HepG2 (cell line): Measurements from ENCODE around the gene NLRC5. TPM values are rescaled to one million over a fixed set of nuclear protein-coding genes. Genes with fewer than 3 reads are reported as not detected.
A peak's percentile ranks its signal among the peaks of the same experiment; 100 is the strongest.

ENCODE experiments used
- HOXA5 ChIP-seq: sonication (generic); formaldehyde crosslinking; IDR thresholded peaks from 2 replicates; pipeline ENCODE4 v1.4.0; 2020; ENCODE audit warnings: missing genetic modification reagents
- HOXA7 ChIP-seq: sonication (generic); formaldehyde crosslinking; IDR thresholded peaks from 2 replicates; pipeline ENCODE4 v1.8.1; 2022; ENCODE audit warnings: mild to moderate bottlenecking, missing genetic modification reagents, moderate library complexity
- MXI1 ChIP-seq: IDR thresholded peaks from 3 replicates; pipeline ENCODE4 v1.6.1; 2012; ENCODE audit warnings: low read depth, low read length, inconsistent platforms, borderline replicate concordance
- NFIC ChIP-seq: IDR thresholded peaks from 2 replicates; pipeline ENCODE4 v1.6.1; 2012; ENCODE audit warnings: mild to moderate bottlenecking, low read length, inconsistent platforms
- NKX3-1 ChIP-seq: sonication (generic); formaldehyde crosslinking; IDR thresholded peaks from 2 replicates; pipeline ENCODE4 v1.5.0; 2020; ENCODE audit warnings: missing genetic modification reagents
- PHF5A ChIP-seq: IDR thresholded peaks from one replicate; pipeline ENCODE4 v1.6.1; 2018; ENCODE audit warnings: low read depth, missing genetic modification reagents; ENCODE audit not compliant: unreplicated experiment
- RELA ChIP-seq: sonication (generic); formaldehyde crosslinking; IDR thresholded peaks from 2 replicates; pipeline ENCODE4 v1.4.0; 2020; ENCODE audit warnings: missing genetic modification reagents
- SALL1 ChIP-seq: sonication (generic); formaldehyde crosslinking; IDR thresholded peaks from 2 replicates; pipeline ENCODE4 v1.8.0; 2022; ENCODE audit warnings: mild to moderate bottlenecking, missing genetic modification reagents
- SATB2 ChIP-seq: sonication (generic); formaldehyde crosslinking; IDR thresholded peaks from 2 replicates; pipeline ENCODE4 v1.5.0; 2020; ENCODE audit warnings: missing genetic modification reagents
- SIN3A ChIP-seq: IDR thresholded peaks from 2 replicates; pipeline ENCODE4 v1.6.1; 2011; ENCODE audit warnings: low read depth, mild to moderate bottlenecking, control low read depth, low read length, borderline replicate concordance
- SP4 ChIP-seq: sonication (generic); formaldehyde crosslinking; IDR thresholded peaks from 2 replicates; pipeline ENCODE4 v1.8.1; 2023; ENCODE audit warnings: mild to moderate bottlenecking, missing genetic modification reagents
- SSRP1 ChIP-seq: IDR thresholded peaks from 2 replicates; pipeline ENCODE4 v1.6.1; 2016; ENCODE audit warnings: control low read depth
- XBP1 ChIP-seq: sonication (generic); formaldehyde crosslinking; IDR thresholded peaks from 2 replicates; pipeline ENCODE4 v1.5.0; 2020; ENCODE audit warnings: missing genetic modification reagents
- ZMAT3 ChIP-seq: sonication (generic); formaldehyde crosslinking; conservative IDR thresholded peaks from 2 replicates; pipeline ENCODE4 v1.7.0; 2021; ENCODE audit warnings: missing genetic modification reagents
- ZNF33A ChIP-seq: sonication (generic); formaldehyde crosslinking; IDR thresholded peaks from 2 replicates; pipeline ENCODE4 v1.5.1; 2020; ENCODE audit warnings: missing genetic modification reagents, mild to moderate bottlenecking, moderate library complexity, borderline replicate concordance
- ZNF75D ChIP-seq: sonication (generic); formaldehyde crosslinking; IDR thresholded peaks from 2 replicates; pipeline ENCODE4 v1.8.1; 2023; ENCODE audit warnings: missing genetic modification reagents, mild to moderate bottlenecking, borderline replicate concordance
- ZNF891 ChIP-seq: sonication (generic); formaldehyde crosslinking; IDR thresholded peaks from 2 replicates; pipeline ENCODE4 v1.5.0; 2020; ENCODE audit warnings: mild to moderate bottlenecking, missing genetic modification reagents
- ZSCAN21 ChIP-seq: sonication (generic); formaldehyde crosslinking; IDR thresholded peaks from 2 replicates; pipeline ENCODE4 v1.8.0; 2022; ENCODE audit warnings: mild to moderate bottlenecking, missing genetic modification reagents, moderate library complexity, borderline replicate concordance
- polyA plus RNA-seq, 8 experiments: library from polyadenylated mRNA; depleted of rRNA in 3 of 8; stranded (reverse) in 7 of 8; unstranded in 1 of 8; fragments of >200 nt; fragmentation: Illumina TruSeq in 4 of 8; extraction: Trizol in 4 of 8; gene quantifications; 2 replicates each; pipeline versions ENCODE4 v1.2.1 to v1.2.3, GENCODE V29; 2011 to 2016; ENCODE audit warnings: low read depth in 4 of 8, missing spikeins in 1 of 8, mixed read lengths in 1 of 8; ENCODE audit not compliant: insufficient read depth in 1 of 8
- total RNA-seq, 5 experiments: library from RNA; depleted of rRNA; stranded (reverse); fragments of >200 nt; fragmentation: Illumina TruSeq; extraction: Trizol; gene quantifications; 2 replicates each; pipeline ENCODE4 v1.2.3, GENCODE V29; 2016; ENCODE audit warnings: low read depth in 1 of 5
- TF ChIP-seq, protein P1 (sequence below): IDR thresholded peaks from 2 replicates; pipeline ENCODE4 v1.6.1; 2016; ENCODE audit warnings: low read depth, missing genetic modification reagents, missing compliant biosample characterization
- TF ChIP-seq, protein P2 (sequence below): IDR thresholded peaks from 2 replicates; pipeline ENCODE4 v1.6.1; 2018; ENCODE audit warnings: missing genetic modification reagents

Gene NLRC5
- total and polyA plus RNA-seq, 2 of the 13 experiments (the other 11 are each of a cell fraction or from before 2014, with no cell fraction given) = 6.3 to 12.7 TPM

DNA sequence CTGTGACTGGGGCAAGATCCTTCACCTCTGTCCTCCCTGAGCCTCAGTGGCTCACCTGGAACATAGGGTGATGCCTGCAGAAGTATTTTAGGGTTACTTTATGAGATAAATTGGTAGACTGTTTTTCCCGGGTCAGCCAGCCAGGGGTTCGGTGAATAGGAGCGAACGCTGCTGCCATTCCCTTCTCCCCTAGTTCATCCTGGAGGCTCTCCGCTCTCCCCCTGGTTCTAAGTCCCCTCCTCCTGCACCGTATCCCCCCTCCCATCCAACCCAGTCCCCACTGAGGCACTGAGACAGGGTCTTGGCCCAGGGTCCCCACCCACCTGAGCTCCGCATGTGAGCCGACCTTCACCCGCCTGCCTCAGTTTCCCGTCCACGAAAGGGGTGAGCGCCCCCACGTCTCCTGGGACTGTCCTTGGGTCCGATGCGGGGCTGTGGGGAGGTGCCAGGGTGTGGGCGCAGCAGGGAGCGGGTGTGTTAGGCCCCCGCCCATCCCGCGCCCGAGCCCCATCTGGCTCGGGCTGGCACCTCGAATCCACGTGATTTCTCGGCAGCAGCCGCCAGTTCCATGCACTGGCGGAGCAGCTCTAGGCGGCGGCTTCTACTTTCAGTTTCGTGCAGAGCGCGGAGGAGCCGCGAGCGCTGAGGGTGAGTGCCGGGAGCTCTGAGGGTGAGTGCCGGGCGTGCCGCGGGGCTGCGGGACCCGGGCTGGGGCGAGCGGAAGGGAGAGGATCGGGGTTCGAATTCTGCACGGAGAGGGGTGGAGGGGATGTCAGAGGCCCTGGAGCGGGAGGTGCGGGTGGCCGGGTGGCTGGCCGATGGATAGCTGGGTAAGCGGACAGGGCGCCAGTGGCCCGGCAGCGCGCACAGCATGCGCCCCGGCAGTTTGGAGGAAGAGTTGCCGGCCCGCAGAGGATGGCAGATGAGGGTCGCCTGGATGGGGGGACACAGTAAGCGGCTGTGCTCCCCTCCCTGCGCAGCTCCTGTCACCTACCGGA lies at the start of gene NLRC5 (continued):
- TF ChIP-seq, protein P1, sequence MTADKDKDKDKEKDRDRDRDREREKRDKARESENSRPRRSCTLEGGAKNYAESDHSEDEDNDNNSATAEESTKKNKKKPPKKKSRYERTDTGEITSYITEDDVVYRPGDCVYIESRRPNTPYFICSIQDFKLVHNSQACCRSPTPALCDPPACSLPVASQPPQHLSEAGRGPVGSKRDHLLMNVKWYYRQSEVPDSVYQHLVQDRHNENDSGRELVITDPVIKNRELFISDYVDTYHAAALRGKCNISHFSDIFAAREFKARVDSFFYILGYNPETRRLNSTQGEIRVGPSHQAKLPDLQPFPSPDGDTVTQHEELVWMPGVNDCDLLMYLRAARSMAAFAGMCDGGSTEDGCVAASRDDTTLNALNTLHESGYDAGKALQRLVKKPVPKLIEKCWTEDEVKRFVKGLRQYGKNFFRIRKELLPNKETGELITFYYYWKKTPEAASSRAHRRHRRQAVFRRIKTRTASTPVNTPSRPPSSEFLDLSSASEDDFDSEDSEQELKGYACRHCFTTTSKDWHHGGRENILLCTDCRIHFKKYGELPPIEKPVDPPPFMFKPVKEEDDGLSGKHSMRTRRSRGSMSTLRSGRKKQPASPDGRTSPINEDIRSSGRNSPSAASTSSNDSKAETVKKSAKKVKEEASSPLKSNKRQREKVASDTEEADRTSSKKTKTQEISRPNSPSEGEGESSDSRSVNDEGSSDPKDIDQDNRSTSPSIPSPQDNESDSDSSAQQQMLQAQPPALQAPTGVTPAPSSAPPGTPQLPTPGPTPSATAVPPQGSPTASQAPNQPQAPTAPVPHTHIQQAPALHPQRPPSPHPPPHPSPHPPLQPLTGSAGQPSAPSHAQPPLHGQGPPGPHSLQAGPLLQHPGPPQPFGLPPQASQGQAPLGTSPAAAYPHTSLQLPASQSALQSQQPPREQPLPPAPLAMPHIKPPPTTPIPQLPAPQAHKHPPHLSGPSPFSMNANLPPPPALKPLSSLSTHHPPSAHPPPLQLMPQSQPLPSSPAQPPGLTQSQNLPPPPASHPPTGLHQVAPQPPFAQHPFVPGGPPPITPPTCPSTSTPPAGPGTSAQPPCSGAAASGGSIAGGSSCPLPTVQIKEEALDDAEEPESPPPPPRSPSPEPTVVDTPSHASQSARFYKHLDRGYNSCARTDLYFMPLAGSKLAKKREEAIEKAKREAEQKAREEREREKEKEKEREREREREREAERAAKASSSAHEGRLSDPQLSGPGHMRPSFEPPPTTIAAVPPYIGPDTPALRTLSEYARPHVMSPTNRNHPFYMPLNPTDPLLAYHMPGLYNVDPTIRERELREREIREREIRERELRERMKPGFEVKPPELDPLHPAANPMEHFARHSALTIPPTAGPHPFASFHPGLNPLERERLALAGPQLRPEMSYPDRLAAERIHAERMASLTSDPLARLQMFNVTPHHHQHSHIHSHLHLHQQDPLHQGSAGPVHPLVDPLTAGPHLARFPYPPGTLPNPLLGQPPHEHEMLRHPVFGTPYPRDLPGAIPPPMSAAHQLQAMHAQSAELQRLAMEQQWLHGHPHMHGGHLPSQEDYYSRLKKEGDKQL (CRISPR knock-in tag) = no peak
- TF ChIP-seq ZNF75D (no peak), PHF5A (CRISPR knock-in tag) (no peak), SATB2 (CRISPR knock-in tag) (0 out of 2 replicates have a peak, but pooled peaks have one; percentile 78), ZNF33A (no peak), SALL1 (CRISPR knock-in tag) (peak; percentile 74), NFIC (no peak), XBP1 (CRISPR knock-in tag) (no peak), SIN3A (no peak), ZMAT3 (CRISPR knock-in tag) (no peak), HOXA5 (CRISPR knock-in tag) (peak; percentile 44; the same call in 1 of the 2 replicates), ZNF891 (CRISPR knock-in tag) (peak; percentile 94; the same call in 1 of the 2 replicates), MXI1 (peak; percentile 61; the same call in 2 of the 3 replicates), RELA (CRISPR knock-in tag) (0 out of 2 replicates have a peak, but pooled peaks have one; percentile 18), ZSCAN21 (no peak), SSRP1 (CRISPR knock-in tag) (no peak), NKX3-1 (CRISPR knock-in tag) (peak; percentile 88; the same call in 1 of the 2 replicates), SP4 (CRISPR knock-in tag) (peak; percentile 57), HOXA7 (CRISPR knock-in tag) (no peak)
- TF ChIP-seq, protein P2, sequence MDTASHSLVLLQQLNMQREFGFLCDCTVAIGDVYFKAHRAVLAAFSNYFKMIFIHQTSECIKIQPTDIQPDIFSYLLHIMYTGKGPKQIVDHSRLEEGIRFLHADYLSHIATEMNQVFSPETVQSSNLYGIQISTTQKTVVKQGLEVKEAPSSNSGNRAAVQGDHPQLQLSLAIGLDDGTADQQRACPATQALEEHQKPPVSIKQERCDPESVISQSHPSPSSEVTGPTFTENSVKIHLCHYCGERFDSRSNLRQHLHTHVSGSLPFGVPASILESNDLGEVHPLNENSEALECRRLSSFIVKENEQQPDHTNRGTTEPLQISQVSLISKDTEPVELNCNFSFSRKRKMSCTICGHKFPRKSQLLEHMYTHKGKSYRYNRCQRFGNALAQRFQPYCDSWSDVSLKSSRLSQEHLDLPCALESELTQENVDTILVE (CRISPR knock-in tag) = peak; percentile 42; the same call in 1 of the 2 replicates
